ENCODE measurements around the gene RPN1. TPM values are rescaled to one million over a fixed set of nuclear protein-coding genes. Genes with fewer than 3 reads are reported as not detected.

RPN1 gene
- total and polyA plus RNA-seq, 4 donors = 146 to 318 (median 223) TPM

GRCh38 chr3:128619146-128619890 lies 31.3 kb downstream of the RPN1 start:
- no peak overlapping the region for H3K9ac ChIP-seq (ENCODE audit: insufficient read depth in 1 of 2, low read length in 2 of 2)

DNA sequence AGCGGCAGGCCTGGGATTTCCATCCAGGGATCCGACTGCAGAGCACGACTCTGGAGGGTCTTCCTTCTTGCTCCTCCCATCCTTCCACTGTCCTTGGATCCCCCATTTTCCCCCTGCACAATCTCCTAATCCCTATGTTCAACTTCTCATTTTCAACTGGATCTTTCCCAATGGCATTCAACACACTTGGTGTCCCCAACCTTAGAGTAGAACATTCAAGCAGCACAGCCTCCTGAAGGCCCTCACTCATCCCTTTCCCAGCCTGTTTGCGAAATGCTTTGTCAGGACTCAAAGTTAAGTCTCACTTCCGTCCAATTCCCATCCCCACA lies 32.3 kb downstream of the RPN1 start:
- Histone ChIP-seq H3K4me1 (ENCODE audit: control insufficient read depth in 5 of 5, insufficient read depth in 5 of 5, low read length in 5 of 5) (peaks cover 5 to 14% (median 6%) of the 10 kb centered on the region in 5 donors), H3K27ac (ENCODE audit: low read depth in 1 of 2, low read length in 1 of 2) (peak overlapping the region; percentile 76 to 89), H3K9ac (ENCODE audit: insufficient read depth in 1 of 2, low read length in 2 of 2) (peak overlapping the region; percentile 69 to 87), H3K27me3 (ENCODE audit: control insufficient read depth in 3 of 3, insufficient read depth in 3 of 3, low read length in 2 of 3) (no peaks in the 10 kb centered on the region), H3K36me3 (ENCODE audit: control insufficient read depth in 4 of 4, insufficient read depth in 4 of 4, low read length in 4 of 4) (peaks cover 12 to 28% (median 25%) of the 10 kb centered on the region in 4 donors), H3K9me3 (ENCODE audit: control insufficient read depth in 4 of 4, insufficient read depth in 3 of 4, low read length in 3 of 4) (no peaks in the 10 kb centered on the region), H3K4me3 (peak overlapping the region; percentile 69)
- TF ChIP-seq, protein P1, sequence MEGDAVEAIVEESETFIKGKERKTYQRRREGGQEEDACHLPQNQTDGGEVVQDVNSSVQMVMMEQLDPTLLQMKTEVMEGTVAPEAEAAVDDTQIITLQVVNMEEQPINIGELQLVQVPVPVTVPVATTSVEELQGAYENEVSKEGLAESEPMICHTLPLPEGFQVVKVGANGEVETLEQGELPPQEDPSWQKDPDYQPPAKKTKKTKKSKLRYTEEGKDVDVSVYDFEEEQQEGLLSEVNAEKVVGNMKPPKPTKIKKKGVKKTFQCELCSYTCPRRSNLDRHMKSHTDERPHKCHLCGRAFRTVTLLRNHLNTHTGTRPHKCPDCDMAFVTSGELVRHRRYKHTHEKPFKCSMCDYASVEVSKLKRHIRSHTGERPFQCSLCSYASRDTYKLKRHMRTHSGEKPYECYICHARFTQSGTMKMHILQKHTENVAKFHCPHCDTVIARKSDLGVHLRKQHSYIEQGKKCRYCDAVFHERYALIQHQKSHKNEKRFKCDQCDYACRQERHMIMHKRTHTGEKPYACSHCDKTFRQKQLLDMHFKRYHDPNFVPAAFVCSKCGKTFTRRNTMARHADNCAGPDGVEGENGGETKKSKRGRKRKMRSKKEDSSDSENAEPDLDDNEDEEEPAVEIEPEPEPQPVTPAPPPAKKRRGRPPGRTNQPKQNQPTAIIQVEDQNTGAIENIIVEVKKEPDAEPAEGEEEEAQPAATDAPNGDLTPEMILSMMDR (IDR thresholded peaks at IDR 0.05; ENCODE audit: control extremely low read depth, extremely low read depth) = no peak
- no peak for ATAC-seq (ENCODE audit: insufficient read depth, low FRiP score)
- DNase-seq = no peak
- WGBS, 2 donors = 27 to 31% methylated on average over 5 of the region's 5 CpGs

More at GRCh38 chr3:128619146-128619890, 31.3 kb downstream of the RPN1 start:
- 68 to 69% methylated on average over 7 of the region's 7 CpGs for WGBS, 2 donors
- H3K4me1 ChIP-seq (ENCODE audit: control insufficient read depth in 5 of 5, insufficient read depth in 5 of 5, low read length in 5 of 5) = peaks cover 5 to 16% (median 6%) of the 10 kb centered on the region in 5 donors
- H3K4me3 ChIP-seq = no peak overlapping the region
- H3K27me3 ChIP-seq (ENCODE audit: control insufficient read depth in 3 of 3, insufficient read depth in 3 of 3, low read length in 2 of 3) = no peaks in the 10 kb centered on the region
- peaks cover 17 to 33% (median 29%) of the 10 kb centered on the region in 4 donors for H3K36me3 ChIP-seq (ENCODE audit: control insufficient read depth in 4 of 4, insufficient read depth in 4 of 4, low read length in 4 of 4)
- H3K9me3 ChIP-seq (ENCODE audit: control insufficient read depth in 4 of 4, insufficient read depth in 3 of 4, low read length in 3 of 4) = no peaks in the 10 kb centered on the region
- TF ChIP-seq, protein P1 (IDR thresholded peaks at IDR 0.05; ENCODE audit: control extremely low read depth, extremely low read depth) = no peak
- no peak for ATAC-seq (ENCODE audit: insufficient read depth, low FRiP score)
- no peak for DNase-seq
- H3K27ac ChIP-seq (ENCODE audit: low read depth in 1 of 2, low read length in 1 of 2) = peak overlapping the region; percentile 15 to 48

DNA sequence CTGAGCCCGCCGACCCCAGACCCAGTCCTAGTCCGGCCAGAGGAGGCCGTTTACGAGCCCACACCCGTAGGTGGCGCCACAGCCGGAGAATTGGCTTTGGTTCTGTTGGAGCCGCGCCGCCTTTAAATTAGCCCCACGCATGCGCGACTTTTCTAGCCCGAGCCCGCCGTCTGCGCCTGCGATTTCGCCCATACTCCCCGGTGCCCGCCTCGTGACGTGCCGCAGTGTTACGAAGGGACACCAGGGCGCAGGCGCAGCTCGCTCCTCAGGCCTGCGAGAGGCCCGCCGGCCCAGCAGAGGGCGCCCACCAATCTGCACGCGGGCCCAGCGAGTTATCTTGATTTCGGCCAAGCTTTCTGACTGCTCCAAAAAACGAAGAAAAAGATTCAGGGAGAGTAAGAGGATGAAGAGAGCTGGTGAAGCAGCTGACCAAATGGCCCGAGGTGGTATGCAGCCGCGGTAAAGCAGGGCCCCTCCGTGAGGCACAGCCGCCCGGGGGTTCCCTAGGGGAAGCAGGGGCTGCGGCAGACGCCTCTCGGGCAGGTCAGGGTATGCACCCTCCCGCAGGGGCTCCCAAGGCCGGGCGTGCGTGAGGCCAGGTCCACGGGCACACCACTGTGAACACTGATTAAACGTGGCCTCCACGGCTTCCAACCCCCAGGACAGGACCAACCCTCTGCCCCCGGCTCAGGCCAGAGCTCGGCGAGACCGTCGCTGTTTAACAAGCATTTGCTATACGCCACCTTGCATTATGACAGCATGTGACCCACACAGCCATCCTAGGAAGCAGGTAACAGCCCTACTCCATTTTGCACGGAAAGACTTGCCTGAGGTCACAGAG lies 32.8 kb downstream of the RPN1 start:
- DNase-seq (peak; percentile 98 to 99 (median 99)), ATAC-seq (ENCODE audit: insufficient read depth, low FRiP score) (peak; percentile 94)
- Histone ChIP-seq H3K9ac (ENCODE audit: insufficient read depth in 1 of 2, low read length in 2 of 2) (peak overlapping the region; percentile 69 to 87), H3K4me1 (ENCODE audit: control insufficient read depth in 5 of 5, insufficient read depth in 5 of 5, low read length in 5 of 5) (peaks cover 5 to 12% (median 6%) of the 10 kb centered on the region in 5 donors), H3K36me3 (ENCODE audit: control insufficient read depth in 4 of 4, insufficient read depth in 4 of 4, low read length in 4 of 4) (peaks cover 12 to 23% (median 22%) of the 10 kb centered on the region in 4 donors), H3K4me3 (peak overlapping the region; percentile 69), H3K9me3 (ENCODE audit: control insufficient read depth in 4 of 4, insufficient read depth in 3 of 4, low read length in 3 of 4) (no peaks in the 10 kb centered on the region), H3K27me3 (ENCODE audit: control insufficient read depth in 3 of 3, insufficient read depth in 3 of 3, low read length in 2 of 3) (no peaks in the 10 kb centered on the region), H3K27ac (ENCODE audit: low read depth in 1 of 2, low read length in 1 of 2) (peak overlapping the region; percentile 76 to 89)
- WGBS, 2 donors = 0 to 1% methylated on average over 60 to 61 of the region's 61 CpGs
- TF ChIP-seq, protein P1 (IDR thresholded peaks at IDR 0.05; ENCODE audit: control extremely low read depth, extremely low read depth) = peak; percentile 58

All from lung (tissue), 12 donors.